ENCODE measurements around the gene ZNF618. TPM values are rescaled to one million over a fixed set of nuclear protein-coding genes. Genes with fewer than 3 reads are reported as not detected.
A peak's percentile ranks its signal among the peaks of the same experiment; 100 is the strongest.

The ZNF618 gene
- total RNA-seq, 1 donor from 2014 or later = 7.4 TPM

DNA sequence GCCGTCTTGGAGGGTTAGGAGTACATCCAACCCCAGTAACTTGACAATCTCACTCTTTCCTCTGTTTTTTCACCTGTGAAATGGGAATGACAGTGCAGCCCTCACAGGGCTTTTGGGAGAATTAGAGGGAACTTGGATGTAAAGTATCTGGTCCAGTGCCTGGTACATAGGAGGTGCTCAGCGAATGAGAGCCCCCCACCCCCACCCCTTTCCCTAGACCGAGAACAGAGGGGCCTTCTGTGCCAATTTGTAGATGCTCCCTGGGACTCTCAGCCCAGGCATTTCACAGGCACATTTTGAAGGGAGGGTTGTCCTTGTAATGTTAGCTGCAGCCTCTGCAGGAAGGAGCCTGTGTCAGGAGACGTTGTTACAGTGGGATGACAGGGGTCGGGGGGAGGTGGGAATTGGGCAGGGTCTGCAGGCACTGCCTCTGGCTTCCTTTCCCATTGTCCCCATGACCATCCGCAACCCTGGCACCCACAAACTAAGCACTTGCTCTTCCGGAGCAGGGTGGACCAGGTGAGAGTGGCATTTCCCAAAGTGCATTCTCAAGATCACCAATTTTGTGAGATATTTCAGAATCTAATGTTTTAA is 155.0 kb downstream of the ZNF618 start:
- H3K36me3 ChIP-seq = peaks cover 0 to 2% of the 10 kb centered on the region in 2 donors

DNA sequence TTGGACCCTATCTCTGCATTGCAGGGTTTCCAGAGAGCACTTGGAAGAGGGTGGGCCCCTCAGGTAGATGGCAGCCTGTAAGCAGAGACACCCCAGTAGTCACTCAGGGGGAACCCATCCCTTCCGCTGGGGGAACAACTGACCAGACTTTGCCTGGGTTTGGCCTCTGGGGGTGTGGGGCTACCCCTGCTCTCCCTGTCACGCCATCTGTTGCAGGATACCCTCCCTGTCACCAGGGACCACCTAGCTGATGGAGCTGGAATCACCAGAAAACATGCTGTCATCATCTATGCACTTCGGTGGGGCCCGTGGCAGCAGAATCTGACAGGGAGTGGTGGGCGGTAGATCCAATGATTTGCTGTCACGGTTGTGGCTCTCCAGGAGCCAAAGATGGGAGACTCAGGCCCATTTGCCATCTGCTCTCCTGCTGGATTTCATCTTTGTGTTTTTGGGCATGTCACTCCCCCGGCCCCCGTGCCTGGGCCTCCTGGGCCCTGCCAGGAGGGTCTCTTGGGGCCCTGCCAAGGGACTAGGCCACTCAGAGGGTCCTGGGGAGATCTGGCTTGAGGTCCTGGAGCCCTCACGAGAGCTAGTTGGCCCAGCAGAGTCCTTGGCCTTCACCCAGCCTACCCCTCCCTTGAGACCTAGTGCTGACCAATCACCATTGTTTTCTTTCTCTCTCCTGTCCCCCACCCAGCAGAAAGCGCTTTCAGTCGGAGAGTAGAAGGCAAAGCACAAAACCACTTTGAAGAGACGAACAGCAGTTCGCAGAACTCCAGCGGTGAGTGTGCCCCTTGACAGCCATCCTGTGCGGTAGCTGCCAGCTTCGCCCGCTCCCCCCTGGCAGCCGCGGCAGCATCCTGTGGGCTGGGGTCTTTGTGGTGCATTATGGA is 156.1 kb downstream of the ZNF618 start:
- no peaks in the 10 kb centered on the region for H3K9me3 ChIP-seq
- DNase-seq (ENCODE audit: extremely low spot score in 2 of 2) = peak; percentile 79 to 82
- intact Hi-C loops (cut with DNase I) = loop anchor here (5.0 kb wide), 1 partner anchor 225 kb away; no protein-coding TSS in a partner anchor
- no peak overlapping the region for H3K4me3 ChIP-seq
- H3K36me3 ChIP-seq = peaks cover 0 to 12% of the 10 kb centered on the region in 2 donors
- no peaks in the 10 kb centered on the region for H3K4me1 ChIP-seq
- H3K27ac ChIP-seq = no peak overlapping the region
- TF ChIP-seq POLR2A (IDR thresholded peaks at IDR 0.05) = no peak
- TF ChIP-seq, protein P1, sequence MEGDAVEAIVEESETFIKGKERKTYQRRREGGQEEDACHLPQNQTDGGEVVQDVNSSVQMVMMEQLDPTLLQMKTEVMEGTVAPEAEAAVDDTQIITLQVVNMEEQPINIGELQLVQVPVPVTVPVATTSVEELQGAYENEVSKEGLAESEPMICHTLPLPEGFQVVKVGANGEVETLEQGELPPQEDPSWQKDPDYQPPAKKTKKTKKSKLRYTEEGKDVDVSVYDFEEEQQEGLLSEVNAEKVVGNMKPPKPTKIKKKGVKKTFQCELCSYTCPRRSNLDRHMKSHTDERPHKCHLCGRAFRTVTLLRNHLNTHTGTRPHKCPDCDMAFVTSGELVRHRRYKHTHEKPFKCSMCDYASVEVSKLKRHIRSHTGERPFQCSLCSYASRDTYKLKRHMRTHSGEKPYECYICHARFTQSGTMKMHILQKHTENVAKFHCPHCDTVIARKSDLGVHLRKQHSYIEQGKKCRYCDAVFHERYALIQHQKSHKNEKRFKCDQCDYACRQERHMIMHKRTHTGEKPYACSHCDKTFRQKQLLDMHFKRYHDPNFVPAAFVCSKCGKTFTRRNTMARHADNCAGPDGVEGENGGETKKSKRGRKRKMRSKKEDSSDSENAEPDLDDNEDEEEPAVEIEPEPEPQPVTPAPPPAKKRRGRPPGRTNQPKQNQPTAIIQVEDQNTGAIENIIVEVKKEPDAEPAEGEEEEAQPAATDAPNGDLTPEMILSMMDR (IDR thresholded peaks at IDR 0.05) = no peak
- no peak for TF ChIP-seq POLR2AphosphoS5 (IDR thresholded peaks at IDR 0.05; ENCODE audit: insufficient read depth in 1 of 2, low read depth in 1 of 2)
- H3K27me3 ChIP-seq = no peaks in the 10 kb centered on the region

More for the DNA sequence above, 155.0 kb downstream of the ZNF618 start:
- no peaks in the 10 kb centered on the region for H3K27me3 ChIP-seq
- intact Hi-C loops (cut with DNase I) = loop anchor here (5.0 kb wide), 1 partner anchor 224 kb away; no protein-coding TSS in a partner anchor
- H3K4me3 ChIP-seq = no peak overlapping the region
- no peak overlapping the region for H3K27ac ChIP-seq
- no peaks in the 10 kb centered on the region for H3K9me3 ChIP-seq
- peak; percentile 49 to 58 for DNase-seq (ENCODE audit: extremely low spot score in 2 of 2)
- TF ChIP-seq POLR2AphosphoS5 (IDR thresholded peaks at IDR 0.05; ENCODE audit: insufficient read depth in 1 of 2, low read depth in 1 of 2) = no peak
- no peak for TF ChIP-seq POLR2A (IDR thresholded peaks at IDR 0.05)
- TF ChIP-seq, protein P1 (IDR thresholded peaks at IDR 0.05) = no peak
- H3K4me1 ChIP-seq = no peaks in the 10 kb centered on the region

DNA sequence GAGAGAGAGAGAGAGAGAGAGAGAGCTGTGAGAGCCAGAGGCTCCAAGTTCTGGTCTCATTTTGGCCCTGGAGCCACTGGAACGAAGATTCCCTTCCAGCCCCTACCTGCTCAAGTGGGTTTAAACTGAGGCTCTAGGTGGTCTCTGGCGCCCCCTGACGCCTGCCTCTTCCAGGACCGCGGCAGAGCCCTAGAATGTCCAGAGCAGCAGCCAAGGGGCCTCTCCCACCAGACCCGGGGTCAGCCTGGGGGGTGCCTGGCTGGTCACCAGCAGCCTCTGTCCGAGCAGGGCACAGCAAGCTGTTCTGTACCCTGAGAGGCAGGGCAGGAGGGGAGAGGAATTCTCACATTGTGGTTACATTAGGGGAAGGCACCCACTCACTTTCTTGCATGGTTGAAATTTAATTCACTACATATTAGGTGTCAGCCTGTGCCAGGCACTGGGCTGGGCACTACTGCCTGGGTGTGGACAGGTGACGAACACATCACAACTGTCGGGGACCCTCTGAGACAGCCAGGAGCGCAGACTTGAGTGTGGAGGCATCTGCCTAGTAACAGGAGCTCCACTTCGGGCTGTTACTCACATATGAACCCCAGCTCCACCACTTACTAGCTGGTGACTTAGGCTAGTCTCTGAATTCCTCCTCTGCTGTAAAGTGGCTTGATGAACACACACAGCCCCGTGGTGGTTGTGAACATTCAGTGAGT is 157.4 kb downstream of the ZNF618 start:
- intact Hi-C loops (cut with DNase I) = loop anchor here (5.0 kb wide), 1 partner anchor 226 kb away; no protein-coding TSS in a partner anchor
- Histone ChIP-seq H3K4me1 (no peaks in the 10 kb centered on the region), H3K4me3 (no peak overlapping the region), H3K36me3 (peaks cover 0 to 16% of the 10 kb centered on the region in 2 donors), H3K9me3 (no peaks in the 10 kb centered on the region), H3K27ac (no peak overlapping the region), H3K27me3 (no peaks in the 10 kb centered on the region)
- no peak for TF ChIP-seq POLR2A (IDR thresholded peaks at IDR 0.05)
- TF ChIP-seq, protein P1 (IDR thresholded peaks at IDR 0.05) = peak in 1 of 3 experiments; percentile 26
- no peak for TF ChIP-seq POLR2AphosphoS5 (IDR thresholded peaks at IDR 0.05; ENCODE audit: insufficient read depth in 1 of 2, low read depth in 1 of 2)
- peak; percentile 52 to 74 for DNase-seq (ENCODE audit: extremely low spot score in 2 of 2)

DNA sequence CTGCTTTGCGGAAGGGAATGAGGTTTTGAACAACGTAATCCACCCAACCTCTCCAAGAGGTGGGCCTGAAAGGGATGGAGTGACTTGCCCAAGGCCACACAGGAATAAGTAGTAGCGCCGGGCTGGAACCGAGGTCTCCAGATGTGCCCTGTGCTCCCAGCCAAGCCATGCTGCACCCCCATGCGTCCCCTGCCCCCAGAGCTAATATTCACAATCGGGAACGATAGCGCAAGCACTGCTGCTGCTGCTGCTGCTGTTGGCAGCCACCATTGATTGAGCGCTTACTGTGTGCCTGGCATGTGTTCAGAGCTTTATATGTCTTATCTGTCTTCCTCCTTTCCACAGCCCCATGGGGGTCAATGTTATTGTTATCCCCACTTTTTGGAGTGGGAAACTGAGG is 158.1 kb downstream of the ZNF618 start:
- Histone ChIP-seq H3K9me3 (no peaks in the 10 kb centered on the region), H3K27me3 (no peaks in the 10 kb centered on the region), H3K4me1 (no peaks in the 10 kb centered on the region), H3K36me3 (peaks cover 0 to 16% of the 10 kb centered on the region in 2 donors), H3K27ac (no peak overlapping the region), H3K4me3 (no peak overlapping the region)
- intact Hi-C loops (cut with DNase I) = loop anchor here (5.0 kb wide), 1 partner anchor 227 kb away; no protein-coding TSS in a partner anchor
- DNase-seq (ENCODE audit: extremely low spot score in 2 of 2) = peak; percentile 74 to 90
- no peak for TF ChIP-seq POLR2AphosphoS5 (IDR thresholded peaks at IDR 0.05; ENCODE audit: insufficient read depth in 1 of 2, low read depth in 1 of 2)

DNA sequence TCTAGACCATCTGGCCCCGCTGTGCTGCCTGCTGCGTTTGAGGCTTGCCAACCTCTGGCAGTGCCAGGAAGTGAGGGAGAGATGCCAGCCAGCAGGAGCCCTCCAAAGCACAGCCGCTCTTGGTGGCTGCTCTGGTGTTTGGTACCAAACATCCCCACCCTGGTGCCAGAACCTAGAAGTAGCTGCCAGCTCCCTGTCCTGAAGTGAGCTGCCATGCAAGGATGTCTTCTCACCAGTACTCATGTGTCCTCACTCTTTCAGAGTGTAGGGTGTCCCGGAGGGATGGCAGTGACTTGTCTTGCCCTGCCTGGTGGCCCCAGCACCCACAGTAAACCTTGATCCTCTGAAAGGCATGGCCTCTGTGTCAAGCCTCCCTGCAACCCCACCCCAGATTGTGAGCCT is 158.6 kb downstream of the ZNF618 start:
- no peaks in the 10 kb centered on the region for H3K27me3 ChIP-seq
- intact Hi-C loops (cut with DNase I) = loop anchor here (5.0 kb wide), 1 partner anchor 227 kb away; no protein-coding TSS in a partner anchor
- H3K9me3 ChIP-seq = no peaks in the 10 kb centered on the region
- no peak overlapping the region for H3K27ac ChIP-seq
- TF ChIP-seq POLR2AphosphoS5 (IDR thresholded peaks at IDR 0.05; ENCODE audit: insufficient read depth in 1 of 2, low read depth in 1 of 2) (no peak), POLR2A (IDR thresholded peaks at IDR 0.05) (no peak)
- TF ChIP-seq, protein P1 (IDR thresholded peaks at IDR 0.05) = no peak
- no peaks in the 10 kb centered on the region for H3K4me1 ChIP-seq
- no peak overlapping the region for H3K4me3 ChIP-seq
- H3K36me3 ChIP-seq = peaks cover 0 to 16% of the 10 kb centered on the region in 2 donors
- peak; percentile 55 to 65 for DNase-seq (ENCODE audit: extremely low spot score in 2 of 2)

Data from vagina (tissue), 2 donors.